AG04449 (cell line): ENCODE results near the gene KDELR3.
A peak's percentile ranks its signal among the peaks of the same experiment; 100 is the strongest.

ENCODE experiments used
- CTCF ChIA-PET: fragments of 350-600 bp; formaldehyde crosslinking; extraction: SDS; loops from one replicate; lab custom pipeline; 2021; ENCODE audit warnings: antibody characterized with exemption; lab: Yijun Ruan, JAX
- POLR2A ChIA-PET: fragments of 400-600, 350-600 bp; formaldehyde crosslinking; extraction: SDS; loops from one replicate; lab custom pipeline; 2020; ENCODE audit warnings: antibody characterized with exemption, inconsistent platforms; lab: Yijun Ruan, JAX
- DNase-seq: peaks from one replicate; pipeline ENCODE4 v3.0.0-alpha.2; 2010; ENCODE audit warnings: low read depth, low spot score
- H3K4me3 ChIP-seq: 2 replicates; pipeline ENCODE4 v1.5.1; 2011; ENCODE audit warnings: low read depth, mild to moderate bottlenecking, control low read depth, low read length
- TF ChIP-seq, protein P1 (sequence below): IDR thresholded peaks from one replicate; pipeline ENCODE4 v1.5.1; 2011; ENCODE audit warnings: mild to moderate bottlenecking, moderate library complexity, low read length, control low read depth, inconsistent platforms; ENCODE audit not compliant: insufficient read depth; ENCODE audit errors: missing control alignments

The KDELR3 gene

DNA sequence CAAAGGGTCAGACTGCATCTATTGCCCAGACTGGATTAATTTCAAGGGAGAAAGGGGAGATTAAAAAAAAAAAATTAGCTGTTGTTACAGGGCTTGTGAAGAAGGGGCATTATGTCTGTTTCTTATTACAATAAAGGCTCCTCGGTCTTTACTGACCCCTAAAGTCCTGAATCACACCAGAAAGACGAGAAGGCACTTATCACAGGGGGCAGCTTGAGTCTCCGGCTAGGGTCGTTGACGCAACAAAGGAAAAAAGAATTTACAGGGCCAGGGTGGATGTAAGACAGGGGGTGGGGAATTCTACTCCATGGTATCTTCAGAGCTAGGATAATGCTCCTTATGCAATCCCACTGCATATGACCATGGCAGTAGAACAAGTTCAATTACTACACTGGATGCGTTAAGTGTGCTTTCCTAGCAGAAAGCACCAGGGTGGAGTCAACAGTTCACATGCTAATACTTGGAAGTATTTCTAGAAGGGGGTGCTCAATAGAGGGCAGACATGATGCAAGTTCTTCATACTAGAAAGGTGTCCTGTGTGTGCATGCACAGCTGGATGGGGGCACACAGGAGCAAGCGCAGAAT is 21.8 kb downstream of the KDELR3 start:
- DNase-seq: no peak
- TF ChIP-seq, protein P1, sequence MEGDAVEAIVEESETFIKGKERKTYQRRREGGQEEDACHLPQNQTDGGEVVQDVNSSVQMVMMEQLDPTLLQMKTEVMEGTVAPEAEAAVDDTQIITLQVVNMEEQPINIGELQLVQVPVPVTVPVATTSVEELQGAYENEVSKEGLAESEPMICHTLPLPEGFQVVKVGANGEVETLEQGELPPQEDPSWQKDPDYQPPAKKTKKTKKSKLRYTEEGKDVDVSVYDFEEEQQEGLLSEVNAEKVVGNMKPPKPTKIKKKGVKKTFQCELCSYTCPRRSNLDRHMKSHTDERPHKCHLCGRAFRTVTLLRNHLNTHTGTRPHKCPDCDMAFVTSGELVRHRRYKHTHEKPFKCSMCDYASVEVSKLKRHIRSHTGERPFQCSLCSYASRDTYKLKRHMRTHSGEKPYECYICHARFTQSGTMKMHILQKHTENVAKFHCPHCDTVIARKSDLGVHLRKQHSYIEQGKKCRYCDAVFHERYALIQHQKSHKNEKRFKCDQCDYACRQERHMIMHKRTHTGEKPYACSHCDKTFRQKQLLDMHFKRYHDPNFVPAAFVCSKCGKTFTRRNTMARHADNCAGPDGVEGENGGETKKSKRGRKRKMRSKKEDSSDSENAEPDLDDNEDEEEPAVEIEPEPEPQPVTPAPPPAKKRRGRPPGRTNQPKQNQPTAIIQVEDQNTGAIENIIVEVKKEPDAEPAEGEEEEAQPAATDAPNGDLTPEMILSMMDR: no peak
- H3K4me3 ChIP-seq: no peak overlapping the region
- ChIA-PET CTCF (interaction anchor here (0.9 to 3.1 kb wide), 3 partner anchors 21 to 437 kb away, joined by 3 to 11 read pairs (median 4); partner anchors contain the start of gene KDELR3), POLR2A (no interaction called here)

DNA sequence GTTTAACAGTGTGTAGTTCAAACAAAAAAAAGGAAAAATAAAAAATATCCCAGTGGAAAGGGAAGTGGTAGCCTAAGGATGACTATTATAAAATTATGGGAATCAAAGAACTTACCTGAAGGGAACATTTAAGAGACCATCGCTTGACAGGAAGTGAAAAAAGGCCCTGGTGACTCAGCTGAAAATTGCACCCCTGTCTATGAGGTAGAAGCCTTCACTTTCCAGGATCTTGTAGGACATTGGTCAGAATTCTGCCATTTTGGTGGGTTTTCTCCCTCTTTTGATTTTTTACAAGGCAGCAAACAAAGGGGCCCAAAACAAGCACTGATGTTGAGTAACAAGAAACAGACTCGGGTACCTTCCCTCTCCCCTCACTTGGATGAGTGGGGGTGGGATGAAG is 22.6 kb downstream of the KDELR3 start:
- DNase-seq: no peak
- ChIA-PET POLR2A (no interaction called here), CTCF (interaction anchor here (0.9 to 3.1 kb wide), 3 partner anchors 22 to 438 kb away, joined by 3 to 11 read pairs (median 4); partner anchors contain the start of gene KDELR3)
- TF ChIP-seq, protein P1: no peak
- no peak overlapping the region for H3K4me3 ChIP-seq

DNA sequence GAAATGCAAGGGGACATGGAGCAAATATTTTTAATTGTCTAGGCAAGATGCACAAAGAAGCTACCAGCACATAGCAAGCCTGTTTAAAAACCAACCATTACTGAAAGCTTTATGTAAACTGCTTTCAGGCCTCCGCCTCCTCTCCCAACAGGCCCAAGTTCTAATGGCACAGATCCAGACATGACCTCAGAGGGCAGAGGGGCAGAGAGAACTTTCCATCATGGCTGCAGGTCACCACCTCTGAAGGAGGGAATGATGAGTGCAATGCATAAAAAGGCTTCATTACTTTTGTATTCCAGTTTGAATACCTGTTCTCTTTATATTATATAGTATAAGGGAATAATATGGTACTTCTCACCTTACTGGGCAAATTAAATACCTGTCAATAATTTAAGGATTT is 23.0 kb downstream of the KDELR3 start:
- no peak overlapping the region for H3K4me3 ChIP-seq
- POLR2A ChIA-PET: interaction anchor here (1.3 kb wide), 1 partner anchor 9 kb away, joined by 4 read pairs; no protein-coding TSS in a partner anchor
- TF ChIP-seq, protein P1: no peak
- DNase-seq: no peak
- CTCF ChIA-PET: interaction anchor here (1.0 to 3.1 kb wide), 2 partner anchors 23 to 438 kb away, joined by 4 to 11 read pairs; partner anchors contain the start of gene KDELR3

DNA sequence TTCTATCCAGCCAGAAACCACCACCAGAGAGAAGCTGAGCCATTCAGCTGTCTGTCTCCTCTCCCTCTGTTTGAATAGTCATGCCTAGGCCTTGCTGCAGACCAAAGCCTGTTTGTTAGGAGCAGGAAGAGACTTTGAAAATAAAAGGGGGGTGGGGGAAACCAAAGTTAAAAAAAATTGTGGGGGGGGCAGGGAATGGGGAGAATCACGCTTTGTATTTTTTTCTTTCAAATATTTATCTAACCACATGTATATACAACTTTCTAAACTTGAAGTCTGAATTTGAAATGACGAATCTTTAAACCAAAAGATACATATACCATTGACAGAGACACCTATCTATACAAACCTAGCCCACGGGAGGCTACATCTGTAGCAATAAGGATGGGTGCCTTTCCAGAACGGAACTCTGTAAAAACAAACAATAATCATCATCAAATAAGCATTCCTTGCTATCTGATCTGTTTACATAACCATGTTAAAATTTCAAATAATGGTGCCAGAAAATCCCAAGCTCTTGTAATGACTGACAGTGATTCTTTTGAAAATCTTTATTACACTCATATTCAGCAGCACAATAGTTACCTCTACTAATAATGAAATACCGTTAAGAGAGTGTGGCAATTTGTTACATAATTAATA is 23.9 kb downstream of the KDELR3 start:
- DNase-seq: no peak
- no peak overlapping the region for H3K4me3 ChIP-seq
- POLR2A ChIA-PET: interaction anchor here (1.3 kb wide), 1 partner anchor 10 kb away, joined by 4 read pairs; no protein-coding TSS in a partner anchor
- CTCF ChIA-PET: interaction anchor here (0.6 to 3.1 kb wide), 2 partner anchors 379 to 439 kb away, joined by 3 to 11 read pairs; no protein-coding TSS in a partner anchor
- TF ChIP-seq, protein P1: no peak

DNA sequence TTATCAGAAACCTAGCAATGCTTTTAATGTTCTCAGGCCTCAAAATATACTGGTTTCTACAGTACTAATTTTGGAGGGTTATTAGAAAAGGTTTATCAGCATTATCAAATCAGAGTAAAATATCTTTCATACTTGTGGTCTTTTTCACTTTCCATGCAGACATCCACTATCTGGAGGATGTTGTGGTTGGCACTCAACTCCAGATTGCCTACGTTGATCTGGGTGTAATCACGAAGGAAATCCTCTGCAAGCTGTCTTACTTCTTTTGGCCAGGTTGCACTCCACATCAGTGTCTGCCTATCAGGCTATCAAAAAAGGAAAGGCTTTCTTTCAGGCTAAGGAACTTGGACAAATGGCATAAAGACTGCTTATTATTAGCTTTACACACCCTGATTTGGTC is 26.6 kb downstream of the KDELR3 start:
- POLR2A ChIA-PET: interaction anchor here (0.9 kb wide), 1 partner anchor 96 kb away, joined by 3 read pairs; no protein-coding TSS in a partner anchor
- DNase-seq: peak; percentile 44
- CTCF ChIA-PET: interaction anchor here (0.9 to 2.4 kb wide), 4 partner anchors 9 to 77 kb away, joined by 3 to 8 read pairs (median 6); no protein-coding TSS in a partner anchor
- TF ChIP-seq, protein P1: no peak
- no peak overlapping the region for H3K4me3 ChIP-seq

DNA sequence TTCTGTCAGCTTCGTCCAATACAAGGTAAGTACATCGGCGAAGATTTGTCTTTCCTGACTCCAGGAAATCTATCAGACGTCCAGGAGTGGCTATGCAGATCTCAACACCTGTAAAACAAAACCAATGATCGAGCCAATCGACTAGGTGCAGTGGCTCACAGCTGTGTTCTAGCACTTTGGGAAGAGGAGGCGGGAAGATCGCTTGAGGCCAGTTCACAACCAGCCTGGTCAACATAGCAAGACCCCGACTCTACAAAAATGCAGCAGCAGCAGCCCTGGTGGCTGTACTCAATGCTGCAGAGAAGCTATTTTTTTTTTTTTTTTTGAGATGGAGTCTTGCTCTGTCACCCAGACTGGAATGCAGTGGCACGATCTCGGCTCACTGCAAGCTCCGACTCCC is 27.0 kb downstream of the KDELR3 start:
- CTCF ChIA-PET: interaction anchor here (0.9 to 2.4 kb wide), 4 partner anchors 8 to 77 kb away, joined by 3 to 8 read pairs (median 6); no protein-coding TSS in a partner anchor
- TF ChIP-seq, protein P1: no peak
- no peak for DNase-seq
- POLR2A ChIA-PET: interaction anchor here (0.9 kb wide), 1 partner anchor 96 kb away, joined by 3 read pairs; no protein-coding TSS in a partner anchor
- H3K4me3 ChIP-seq: no peak overlapping the region
